CD4-positive, alpha-beta memory T cell (primary cell): ENCODE data around the gene EEFSEC. TPM values are rescaled to one million over a fixed set of nuclear protein-coding genes. Genes with fewer than 3 reads are reported as not detected.

Source experiments
- CTCF ChIA-PET: fragments of 350-600 bp; sonication (Branson Sonifier 250); formaldehyde crosslinking; loops from one replicate; lab custom pipeline; 2021; ENCODE audit warnings: inconsistent platforms; ENCODE audit not compliant: partially characterized antibody; lab: Charles Lee
- POLR2A ChIA-PET: fragments of 350-600 bp; sonication (Branson Sonifier 250); formaldehyde crosslinking; loops from one replicate; lab custom pipeline; 2021; ENCODE audit not compliant: partially characterized antibody; lab: Charles Lee
- DNase-seq, 5 donors: peaks; one replicate each; pipeline versions ENCODE4 v3.0.0 to v3.0.0-alpha.2; 2020 to 2022; ENCODE audit warnings: mixed read lengths in 1 of 5
- H3K27ac ChIP-seq: one replicate; pipeline ENCODE4 v1.7.0; 2013; ENCODE audit warnings: low read depth, low read length
- H3K27me3 ChIP-seq: 2 replicates; pipeline ENCODE4 v1.7.0; 2013; ENCODE audit warnings: mild to moderate bottlenecking, low read length, moderate library complexity; ENCODE audit not compliant: insufficient read depth
- H3K36me3 ChIP-seq: 2 replicates; pipeline ENCODE4 v1.7.0; 2013; ENCODE audit warnings: mild to moderate bottlenecking, low read length, moderate library complexity; ENCODE audit not compliant: insufficient read depth
- H3K4me1 ChIP-seq: 2 replicates; pipeline ENCODE4 v1.7.0; 2013; ENCODE audit warnings: mild to moderate bottlenecking, low read length, moderate library complexity; ENCODE audit not compliant: insufficient read depth
- H3K4me3 ChIP-seq, 2 donors: one replicate each; pipeline ENCODE4 v1.7.0; 2013; ENCODE audit warnings: low read length in 2 of 2, mild to moderate bottlenecking in 1 of 2
- H3K9me3 ChIP-seq, 2 donors: one replicate each; pipeline ENCODE4 v1.7.0; 2013; ENCODE audit warnings: low read length in 2 of 2, control low read depth in 1 of 2; ENCODE audit not compliant: control insufficient read depth in 1 of 2
- H3K27ac Mint-ChIP-seq, 7 donors: one replicate each; pipeline ENCODE4 v1.8.0; 2020 to 2021; ENCODE audit warnings: mixed read lengths in 7 of 7, mild to moderate bottlenecking in 6 of 7, inconsistent platforms in 3 of 7, moderate library complexity in 3 of 7
- H3K27me3 Mint-ChIP-seq, 2 donors: one replicate each; pipeline ENCODE4 v1.8.0; 2020 to 2021; ENCODE audit warnings: mixed read lengths in 2 of 2
- H3K36me3 Mint-ChIP-seq, 2 donors: one replicate each; pipeline ENCODE4 v1.8.0; 2020 to 2021; ENCODE audit warnings: mixed read lengths in 2 of 2, inconsistent platforms in 1 of 2, mild to moderate bottlenecking in 1 of 2
- H3K4me1 Mint-ChIP-seq, 4 donors: one replicate each; pipeline ENCODE4 v1.8.0; 2020 to 2021; ENCODE audit warnings: mixed read lengths in 4 of 4, mild to moderate bottlenecking in 1 of 4
- H3K4me3 Mint-ChIP-seq, 8 donors: one replicate each; pipeline ENCODE4 v1.8.0; 2020 to 2021; ENCODE audit warnings: mixed read lengths in 8 of 8, mild to moderate bottlenecking in 7 of 8, moderate library complexity in 6 of 8, inconsistent platforms in 3 of 8
- H3K9me3 Mint-ChIP-seq, 8 donors: one replicate each; pipeline ENCODE4 v1.8.0; 2020 to 2021; ENCODE audit warnings: mixed read lengths in 8 of 8, mild to moderate bottlenecking in 5 of 8, inconsistent platforms in 3 of 8, moderate library complexity in 1 of 8
- intact Hi-C: fragments of 100-400 bp; cut with micrococcal nuclease; formaldehyde crosslinking; loops from one replicate; pipeline ENCODE4 v1.15.1; 2023
- polyA plus RNA-seq, 2 donors: library from polyadenylated mRNA; unstranded; fragments of 300-500 nt; fragmentation: Illumina TruSeq; gene quantifications; one replicate each; pipeline ENCODE4 v1.2.3, GENCODE V29; 2021
- total RNA-seq, 2 experiments: library from RNA; stranded (reverse); gene quantifications; one replicate each; pipeline ENCODE4 v1.2.3, GENCODE V29; 2021

The EEFSEC gene
- total and polyA plus RNA-seq, 4 experiments from 2014 or later = 14.0 to 24.9 (median 17.1) TPM

DNA sequence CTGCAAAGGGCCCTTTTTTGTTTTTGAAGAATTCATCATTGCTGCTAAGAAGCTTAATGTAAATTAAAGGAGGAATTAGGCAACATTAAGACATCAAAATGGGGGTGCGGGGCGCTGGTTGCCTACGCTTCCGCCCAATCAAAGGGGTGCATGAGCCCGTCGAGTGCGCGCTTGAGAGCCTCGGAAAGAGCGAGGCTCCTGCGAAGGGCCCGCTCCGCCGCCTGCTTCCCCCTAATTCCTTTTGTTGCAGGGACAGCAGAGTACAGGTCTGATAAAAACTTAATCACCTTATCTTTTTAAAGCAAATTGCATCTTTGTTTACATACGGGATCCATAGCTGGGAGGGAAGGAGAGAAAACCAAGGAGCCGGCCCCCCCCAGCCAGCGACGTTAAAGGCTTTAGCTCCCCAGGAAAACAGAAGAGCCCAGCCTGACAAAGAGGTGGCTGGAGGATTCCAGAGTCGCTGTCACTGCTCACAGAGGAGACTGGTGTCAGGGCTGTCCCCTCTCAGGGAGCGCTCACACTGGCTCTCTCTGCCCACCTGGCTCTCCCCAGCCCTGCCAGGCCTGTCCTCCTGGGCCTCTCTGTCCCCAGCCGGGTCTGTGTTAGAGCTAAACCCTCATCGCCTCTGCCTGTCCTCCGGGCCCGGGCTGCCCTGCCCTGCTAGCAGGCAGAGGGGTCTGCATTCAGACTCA is 246.1 kb downstream of the EEFSEC start:
- DNase-seq = no peak
- H3K4me1 ChIP-seq = no peaks in the 10 kb centered on the region
- H3K27me3 ChIP-seq = no peaks in the 10 kb centered on the region
- no peak overlapping the region for H3K4me3 Mint-ChIP-seq
- no peaks in the 10 kb centered on the region for H3K36me3 ChIP-seq
- H3K27ac Mint-ChIP-seq = peak overlapping the region in 1 of 7 donors; percentile 22
- no peak overlapping the region for H3K4me3 ChIP-seq
- ChIA-PET CTCF (no interaction called here), POLR2A (no interaction called here)
- H3K27me3 Mint-ChIP-seq = no peaks in the 10 kb centered on the region
- H3K27ac ChIP-seq = no peak overlapping the region
- intact Hi-C loops = no loop called here
- H3K36me3 Mint-ChIP-seq = peaks cover 0 to 4% of the 10 kb centered on the region in 2 donors
- H3K4me1 Mint-ChIP-seq = no peaks in the 10 kb centered on the region
- H3K9me3 Mint-ChIP-seq = no peaks in the 10 kb centered on the region
- H3K9me3 ChIP-seq = no peaks in the 10 kb centered on the region

DNA sequence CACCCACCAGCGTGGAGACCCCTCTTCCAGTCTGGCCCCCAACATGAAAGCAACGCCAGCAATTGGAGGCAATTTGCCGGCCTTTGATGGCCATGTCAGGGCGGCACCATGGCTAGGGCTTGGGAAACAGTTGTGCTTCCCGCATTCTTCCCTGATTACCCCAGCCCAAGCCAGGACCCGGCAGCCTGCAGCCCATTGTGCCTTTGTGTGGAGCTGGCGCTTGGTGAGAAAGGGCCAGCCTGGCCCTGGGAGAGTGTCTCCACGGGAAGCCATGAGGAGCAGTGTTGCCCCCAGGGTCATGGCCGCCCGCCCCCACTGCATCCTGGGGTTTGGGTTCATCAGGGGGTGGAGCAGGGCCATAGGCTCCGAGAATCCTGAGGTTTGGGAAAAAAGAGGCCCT is 247.4 kb downstream of the EEFSEC start:
- H3K27ac Mint-ChIP-seq = peak overlapping the region in 1 of 7 donors; percentile 12
- Histone ChIP-seq H3K4me3 (no peak overlapping the region), H3K36me3 (no peaks in the 10 kb centered on the region), H3K9me3 (no peaks in the 10 kb centered on the region), H3K4me1 (no peaks in the 10 kb centered on the region), H3K27ac (no peak overlapping the region), H3K27me3 (no peaks in the 10 kb centered on the region)
- intact Hi-C loops = no loop called here
- H3K9me3 Mint-ChIP-seq = no peaks in the 10 kb centered on the region
- no peak overlapping the region for H3K4me3 Mint-ChIP-seq
- DNase-seq = no peak
- no peaks in the 10 kb centered on the region for H3K4me1 Mint-ChIP-seq
- no peaks in the 10 kb centered on the region for H3K27me3 Mint-ChIP-seq
- peaks cover 0 to 4% of the 10 kb centered on the region in 2 donors for H3K36me3 Mint-ChIP-seq
- ChIA-PET POLR2A (no interaction called here), CTCF (no interaction called here)

DNA sequence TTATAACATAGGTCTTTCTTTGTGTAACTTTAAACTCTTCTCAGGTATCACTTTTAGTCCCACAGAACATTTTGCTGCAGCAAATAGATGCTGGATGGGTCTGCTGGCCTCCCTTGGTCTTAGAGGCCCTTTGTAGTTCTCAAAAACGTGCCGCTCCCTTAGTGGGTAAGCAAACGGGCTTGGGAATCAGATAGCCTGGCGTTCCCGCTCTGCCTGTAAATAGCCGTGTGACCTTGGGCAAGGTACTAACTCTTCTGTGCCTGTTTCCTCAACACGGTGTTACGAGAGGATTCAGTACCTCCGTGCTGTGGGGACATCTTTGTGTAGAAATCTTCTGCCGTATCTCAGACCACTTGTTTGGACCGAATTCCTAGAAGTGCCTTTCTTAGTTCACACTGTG is 249.0 kb downstream of the EEFSEC start:
- DNase-seq = no peak
- no peak overlapping the region for H3K4me3 Mint-ChIP-seq
- intact Hi-C loops = no loop called here
- H3K36me3 ChIP-seq = no peaks in the 10 kb centered on the region
- peak overlapping the region in 1 of 7 donors; percentile 42 for H3K27ac Mint-ChIP-seq
- H3K4me1 Mint-ChIP-seq = peaks cover 0 to 3% (median 0%) of the 10 kb centered on the region in 4 donors
- ChIA-PET CTCF (no interaction called here), POLR2A (no interaction called here)
- H3K27me3 Mint-ChIP-seq = no peaks in the 10 kb centered on the region
- H3K9me3 Mint-ChIP-seq = no peaks in the 10 kb centered on the region
- H3K4me1 ChIP-seq = no peaks in the 10 kb centered on the region
- peaks cover 0 to 8% of the 10 kb centered on the region in 2 donors for H3K36me3 Mint-ChIP-seq
- H3K4me3 ChIP-seq = no peak overlapping the region
- no peaks in the 10 kb centered on the region for H3K9me3 ChIP-seq
- no peak overlapping the region for H3K27ac ChIP-seq
- no peaks in the 10 kb centered on the region for H3K27me3 ChIP-seq

DNA sequence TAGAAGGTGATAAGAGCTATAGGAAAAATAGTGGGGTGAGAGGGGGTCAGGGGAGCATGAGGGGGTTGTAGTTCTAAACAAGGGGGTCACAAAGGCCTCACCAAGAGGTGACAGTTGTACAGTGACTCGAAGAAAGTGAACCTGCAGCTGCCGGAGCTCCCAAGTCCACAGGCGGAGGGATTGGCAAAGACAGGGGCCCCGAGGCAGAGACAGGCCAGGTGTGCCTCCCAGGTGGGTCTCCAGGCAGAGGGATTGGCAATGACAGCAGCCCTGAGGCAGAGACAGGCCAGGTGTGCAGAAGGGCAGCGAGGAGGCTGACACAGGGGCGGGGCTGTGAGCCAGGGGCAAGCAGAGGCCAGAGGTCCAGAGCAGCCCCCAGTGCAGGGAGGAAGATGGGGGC is 249.7 kb downstream of the EEFSEC start:
- H3K4me3 ChIP-seq = no peak overlapping the region
- H3K27me3 Mint-ChIP-seq = no peaks in the 10 kb centered on the region
- POLR2A ChIA-PET = no interaction called here
- no peak for DNase-seq
- intact Hi-C loops = no loop called here
- H3K4me3 Mint-ChIP-seq = no peak overlapping the region
- peaks cover 0 to 8% of the 10 kb centered on the region in 2 donors for H3K36me3 Mint-ChIP-seq
- H3K27me3 ChIP-seq = no peaks in the 10 kb centered on the region
- H3K4me1 Mint-ChIP-seq = peaks cover 0 to 3% (median 0%) of the 10 kb centered on the region in 4 donors
- CTCF ChIA-PET = no interaction called here
- H3K27ac ChIP-seq = no peak overlapping the region
- no peaks in the 10 kb centered on the region for H3K4me1 ChIP-seq
- H3K36me3 ChIP-seq = no peaks in the 10 kb centered on the region
- no peak overlapping the region for H3K27ac Mint-ChIP-seq
- H3K9me3 ChIP-seq = no peaks in the 10 kb centered on the region
- H3K9me3 Mint-ChIP-seq = no peaks in the 10 kb centered on the region

DNA sequence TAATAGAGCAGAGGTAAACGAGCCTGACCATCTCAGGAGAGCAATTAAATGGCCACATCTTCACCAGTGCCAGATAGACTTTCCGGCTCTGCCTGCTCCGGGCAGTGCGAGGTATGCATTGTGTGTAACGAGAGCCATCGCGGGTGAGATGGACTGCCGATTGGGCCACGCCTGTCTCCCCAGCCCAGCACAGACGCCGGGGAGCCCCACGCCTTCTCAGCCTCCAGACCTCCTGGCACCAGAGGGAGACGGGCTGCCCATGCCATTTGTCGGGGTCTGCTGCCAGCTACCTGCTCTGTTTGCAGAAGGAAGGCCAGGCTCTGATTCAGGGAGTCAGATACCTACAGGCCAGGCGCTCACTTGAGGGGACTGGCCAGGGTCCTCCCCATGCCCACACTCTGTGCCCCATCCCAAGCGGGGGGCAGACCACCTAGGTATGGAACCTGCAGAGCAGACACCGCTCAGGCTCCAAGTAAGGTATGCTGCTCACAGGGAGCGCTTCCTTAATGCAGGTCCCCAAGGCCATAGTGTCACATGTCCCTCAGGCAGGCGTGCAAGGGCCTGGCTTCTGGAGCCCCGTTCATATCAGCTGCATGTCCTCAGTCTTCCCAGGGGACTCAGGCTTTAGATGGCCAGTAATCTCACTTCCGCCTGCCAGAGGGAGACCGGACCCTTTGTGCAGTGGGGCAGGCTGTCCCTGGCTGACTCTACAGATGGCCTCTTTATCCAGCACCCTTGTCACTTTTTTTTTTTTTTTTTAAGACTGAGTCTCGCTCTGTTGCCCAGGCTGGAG is 251.2 kb downstream of the EEFSEC start:
- Histone ChIP-seq H3K36me3 (no peaks in the 10 kb centered on the region), H3K9me3 (no peaks in the 10 kb centered on the region), H3K27ac (no peak overlapping the region), H3K27me3 (no peaks in the 10 kb centered on the region), H3K4me3 (no peak overlapping the region), H3K4me1 (no peaks in the 10 kb centered on the region)
- DNase-seq = no peak
- peaks cover 0 to 3% (median 0%) of the 10 kb centered on the region in 4 donors for H3K4me1 Mint-ChIP-seq
- POLR2A ChIA-PET = no interaction called here
- intact Hi-C loops = no loop called here
- H3K9me3 Mint-ChIP-seq = no peaks in the 10 kb centered on the region
- H3K36me3 Mint-ChIP-seq = peaks cover 0 to 8% of the 10 kb centered on the region in 2 donors
- no peak overlapping the region for H3K27ac Mint-ChIP-seq
- CTCF ChIA-PET = no interaction called here
- no peaks in the 10 kb centered on the region for H3K27me3 Mint-ChIP-seq
- no peak overlapping the region for H3K4me3 Mint-ChIP-seq

DNA sequence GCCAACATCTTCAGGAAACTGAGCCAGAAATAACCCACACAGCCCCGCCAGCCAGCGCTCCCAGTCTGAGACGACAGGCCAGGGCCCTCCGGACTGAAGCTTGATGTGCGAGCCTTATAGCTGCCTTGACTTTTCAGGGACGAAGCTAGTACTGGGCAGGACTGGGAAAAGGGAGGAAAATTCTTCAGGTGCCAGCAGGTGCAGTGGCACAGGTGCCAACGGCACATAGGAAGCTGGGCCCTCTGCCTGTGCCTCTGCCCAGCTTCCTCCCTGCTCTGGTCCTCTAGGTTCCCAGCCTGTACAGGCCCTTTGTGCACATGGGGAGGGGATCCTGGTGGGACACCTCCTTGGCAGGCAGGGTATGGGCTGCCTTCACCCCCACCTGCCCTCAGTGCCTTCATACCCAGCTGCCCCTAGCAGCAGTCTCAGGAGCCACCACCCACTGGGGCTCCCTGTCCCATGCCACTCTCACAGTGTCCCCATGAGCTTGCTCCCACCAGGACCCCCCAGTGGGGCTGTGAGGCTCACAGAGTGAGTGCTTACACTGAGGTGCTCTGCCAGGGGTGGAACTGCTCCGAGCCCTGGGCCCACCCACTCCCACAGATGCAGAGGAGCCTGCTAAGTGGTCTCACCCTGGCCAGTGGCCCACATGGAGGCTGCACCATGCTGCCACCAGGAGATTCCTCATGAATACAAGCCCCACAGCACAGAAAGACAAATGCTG is 252.4 kb downstream of the EEFSEC start:
- no peak overlapping the region for H3K4me3 Mint-ChIP-seq
- peak overlapping the region in 1 of 7 donors; percentile 15 for H3K27ac Mint-ChIP-seq
- no peak overlapping the region for H3K4me3 ChIP-seq
- POLR2A ChIA-PET = no interaction called here
- H3K4me1 ChIP-seq = no peaks in the 10 kb centered on the region
- H3K9me3 ChIP-seq = no peaks in the 10 kb centered on the region
- no peaks in the 10 kb centered on the region for H3K27me3 ChIP-seq
- CTCF ChIA-PET = no interaction called here
- no peaks in the 10 kb centered on the region for H3K9me3 Mint-ChIP-seq
- no peak for DNase-seq
- no peak overlapping the region for H3K27ac ChIP-seq
- intact Hi-C loops = no loop called here
- H3K4me1 Mint-ChIP-seq = peaks cover 0 to 3% (median 0%) of the 10 kb centered on the region in 4 donors
- H3K36me3 ChIP-seq = no peaks in the 10 kb centered on the region
- H3K36me3 Mint-ChIP-seq = peaks cover 0 to 8% of the 10 kb centered on the region in 2 donors
- no peaks in the 10 kb centered on the region for H3K27me3 Mint-ChIP-seq

DNA sequence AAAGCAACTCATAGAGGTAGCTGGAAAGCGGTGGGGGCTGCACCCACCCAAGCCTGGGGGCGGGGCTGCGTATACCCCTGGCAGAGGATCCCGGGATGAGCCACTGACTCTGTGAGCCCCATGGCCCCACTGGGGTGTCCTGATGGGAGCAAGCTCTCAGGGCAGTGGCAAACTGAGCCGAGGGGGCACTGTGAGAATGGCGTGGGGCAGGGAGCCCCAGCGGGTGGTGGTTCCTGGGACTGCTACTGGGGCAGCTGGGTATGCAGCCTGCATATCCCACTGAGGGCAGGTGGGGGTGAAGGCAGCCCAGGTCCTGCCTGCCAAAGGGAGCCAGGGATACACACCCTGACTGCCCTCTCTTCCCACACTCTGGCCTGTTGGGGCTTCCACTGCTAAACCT is 254.0 kb downstream of the EEFSEC start:
- POLR2A ChIA-PET = no interaction called here
- H3K4me1 ChIP-seq = no peaks in the 10 kb centered on the region
- Mint-ChIP-seq H3K27ac (peak overlapping the region in 1 of 7 donors; percentile 22), H3K4me3 (no peak overlapping the region), H3K9me3 (no peaks in the 10 kb centered on the region), H3K4me1 (peaks cover 0 to 3% (median 0%) of the 10 kb centered on the region in 4 donors), H3K27me3 (no peaks in the 10 kb centered on the region), H3K36me3 (peaks cover 0 to 5% of the 10 kb centered on the region in 2 donors)
- no peak for DNase-seq
- intact Hi-C loops = no loop called here
- H3K27me3 ChIP-seq = no peaks in the 10 kb centered on the region
- H3K36me3 ChIP-seq = no peaks in the 10 kb centered on the region
- CTCF ChIA-PET = no interaction called here
- H3K9me3 ChIP-seq = no peaks in the 10 kb centered on the region
- H3K4me3 ChIP-seq = no peak overlapping the region
- no peak overlapping the region for H3K27ac ChIP-seq
